ENCODE data around the gene ZBTB8A. TPM values are rescaled to one million over a fixed set of nuclear protein-coding genes. Genes with fewer than 3 reads are reported as not detected.

Gene ZBTB8A
- total and polyA plus RNA-seq, 7 donors, result 1.8 to 10.8 (median 5.6) TPM

DNA sequence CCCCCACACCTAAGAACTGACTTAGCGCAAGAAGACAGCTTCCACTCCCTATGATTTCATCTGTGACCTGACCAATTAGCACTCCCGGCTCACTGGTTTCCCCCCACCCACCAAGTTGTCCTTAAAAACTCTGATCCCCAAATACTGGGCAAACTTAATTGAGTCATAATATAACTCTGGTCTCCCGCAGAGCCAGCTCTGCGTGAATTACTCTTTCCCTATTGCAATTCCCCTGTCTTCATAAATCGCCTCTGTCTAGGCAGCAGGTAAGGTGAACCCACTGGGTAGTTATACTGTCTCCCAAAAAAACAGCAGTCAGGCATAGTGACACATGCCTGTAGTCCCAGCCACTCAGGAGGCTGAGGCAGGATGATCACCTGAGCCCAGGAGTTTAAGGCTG, 74.2 kb downstream of the ZBTB8A start:
- H3K4me1 ChIP-seq, result peaks cover 0 to 12% (median 8%) of the 10 kb centered on the region in 4 donors
- intact Hi-C loops (cut with DNase I), result loop anchor here (10.0 kb wide), 1 partner anchor 169 kb away; no protein-coding TSS in a partner anchor
- H3K36me3 ChIP-seq, result no peaks in the 10 kb centered on the region
- H3K4me3 ChIP-seq, result no peak overlapping the region
- no peak overlapping the region for H3K27ac ChIP-seq
- DNase-seq, result no peak
- no peak for TF ChIP-seq POLR2A (IDR thresholded peaks at IDR 0.05)
- TF ChIP-seq, protein P1, sequence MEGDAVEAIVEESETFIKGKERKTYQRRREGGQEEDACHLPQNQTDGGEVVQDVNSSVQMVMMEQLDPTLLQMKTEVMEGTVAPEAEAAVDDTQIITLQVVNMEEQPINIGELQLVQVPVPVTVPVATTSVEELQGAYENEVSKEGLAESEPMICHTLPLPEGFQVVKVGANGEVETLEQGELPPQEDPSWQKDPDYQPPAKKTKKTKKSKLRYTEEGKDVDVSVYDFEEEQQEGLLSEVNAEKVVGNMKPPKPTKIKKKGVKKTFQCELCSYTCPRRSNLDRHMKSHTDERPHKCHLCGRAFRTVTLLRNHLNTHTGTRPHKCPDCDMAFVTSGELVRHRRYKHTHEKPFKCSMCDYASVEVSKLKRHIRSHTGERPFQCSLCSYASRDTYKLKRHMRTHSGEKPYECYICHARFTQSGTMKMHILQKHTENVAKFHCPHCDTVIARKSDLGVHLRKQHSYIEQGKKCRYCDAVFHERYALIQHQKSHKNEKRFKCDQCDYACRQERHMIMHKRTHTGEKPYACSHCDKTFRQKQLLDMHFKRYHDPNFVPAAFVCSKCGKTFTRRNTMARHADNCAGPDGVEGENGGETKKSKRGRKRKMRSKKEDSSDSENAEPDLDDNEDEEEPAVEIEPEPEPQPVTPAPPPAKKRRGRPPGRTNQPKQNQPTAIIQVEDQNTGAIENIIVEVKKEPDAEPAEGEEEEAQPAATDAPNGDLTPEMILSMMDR (IDR thresholded peaks at IDR 0.05), result no peak
- H3K9me3 ChIP-seq, result no peaks in the 10 kb centered on the region
- WGBS, 2 donors, result 87 to 91% methylated on average over 5 of the region's 5 CpGs
- no peaks in the 10 kb centered on the region for H3K27me3 ChIP-seq

DNA sequence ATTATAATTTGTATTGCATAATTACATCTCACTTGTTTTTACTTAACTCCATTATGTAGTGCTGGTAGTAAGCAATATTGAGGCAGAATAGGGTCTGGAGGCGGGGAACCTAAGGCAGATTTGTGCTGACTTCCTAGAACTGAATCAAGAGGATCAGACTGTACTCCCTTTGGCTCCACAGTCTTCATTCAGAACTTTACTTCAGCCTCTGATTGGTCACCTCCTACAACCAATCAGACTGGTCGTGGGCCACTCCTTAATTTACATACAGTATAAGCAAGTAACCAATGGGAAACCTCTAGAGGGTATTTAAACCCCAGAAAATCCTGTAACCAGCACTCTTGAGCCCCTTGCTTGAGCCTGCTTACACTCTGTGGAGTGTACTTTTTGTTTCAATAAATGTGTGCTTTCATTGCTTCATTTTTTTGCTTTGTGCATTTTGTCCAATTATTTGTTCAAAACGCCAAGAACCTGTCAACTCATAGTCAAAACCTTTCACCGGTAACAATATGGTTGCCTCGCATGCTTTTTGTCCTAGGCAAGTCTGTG, 79.5 kb downstream of the ZBTB8A start:
- Histone ChIP-seq H3K9me3 (no peaks in the 10 kb centered on the region), H3K27me3 (no peaks in the 10 kb centered on the region), H3K4me1 (no peaks in the 10 kb centered on the region), H3K4me3 (no peak overlapping the region), H3K27ac (no peak overlapping the region), H3K36me3 (no peaks in the 10 kb centered on the region)
- WGBS, 2 donors, result 97 to 99% methylated on average over 5 of the region's 5 CpGs
- no peak for DNase-seq
- TF ChIP-seq EP300 (IDR thresholded peaks at IDR 0.05) (no peak), POLR2AphosphoS5 (IDR thresholded peaks at IDR 0.05) (no peak), POLR2A (IDR thresholded peaks at IDR 0.05) (no peak)
- TF ChIP-seq, protein P1 (IDR thresholded peaks at IDR 0.05), result no peak
- intact Hi-C loops (cut with DNase I), result loop anchor here (10.0 kb wide), 1 partner anchor 174 kb away; no protein-coding TSS in a partner anchor

DNA sequence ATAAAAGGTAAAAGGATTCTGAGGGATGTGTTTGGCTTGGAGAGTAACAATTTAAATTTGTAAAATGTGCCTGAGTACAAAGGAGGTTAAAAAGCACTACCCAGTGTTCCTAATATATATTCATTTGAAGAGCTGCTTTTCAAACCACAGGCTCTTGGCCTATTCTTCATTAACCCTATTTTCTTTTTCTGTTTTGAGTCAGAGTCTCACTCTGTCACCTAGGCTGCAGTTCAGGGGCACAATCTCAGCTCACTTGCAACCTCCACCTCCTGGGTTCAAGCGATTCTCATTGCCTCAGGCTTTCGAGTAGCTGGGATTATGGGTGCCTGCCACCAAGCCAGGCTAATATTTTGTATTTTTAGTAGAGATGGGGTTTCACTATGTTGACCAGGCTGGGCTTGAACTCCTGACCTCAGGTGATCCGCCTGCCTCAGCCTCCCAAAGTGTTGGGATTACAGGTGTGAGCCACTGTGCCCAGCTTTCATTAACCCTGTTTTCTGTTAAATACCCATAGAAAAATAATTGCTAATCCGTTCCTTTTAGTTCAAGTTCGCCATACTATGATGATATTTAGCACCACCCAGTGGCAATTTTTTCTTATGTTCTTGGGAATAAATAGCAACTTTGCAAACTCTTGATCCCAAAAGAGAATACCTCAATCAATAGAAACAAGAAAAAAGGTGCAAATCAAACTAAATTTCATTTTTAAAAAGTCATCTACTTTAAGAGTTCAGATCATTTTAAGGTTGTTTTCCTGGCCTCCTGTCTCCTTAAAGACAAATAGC, 80.7 kb downstream of the ZBTB8A start:
- WGBS, 2 donors, result 72 to 75% methylated on average over 5 of the region's 5 CpGs
- intact Hi-C loops (cut with DNase I), result loop anchor here (10.0 kb wide), 1 partner anchor 175 kb away; no protein-coding TSS in a partner anchor
- no peak overlapping the region for H3K27ac ChIP-seq
- no peak overlapping the region for H3K4me3 ChIP-seq
- DNase-seq, result no peak
- no peaks in the 10 kb centered on the region for H3K9me3 ChIP-seq
- no peaks in the 10 kb centered on the region for H3K36me3 ChIP-seq
- TF ChIP-seq POLR2AphosphoS5 (IDR thresholded peaks at IDR 0.05), result no peak
- H3K4me1 ChIP-seq, result no peaks in the 10 kb centered on the region
- H3K27me3 ChIP-seq, result no peaks in the 10 kb centered on the region

DNA sequence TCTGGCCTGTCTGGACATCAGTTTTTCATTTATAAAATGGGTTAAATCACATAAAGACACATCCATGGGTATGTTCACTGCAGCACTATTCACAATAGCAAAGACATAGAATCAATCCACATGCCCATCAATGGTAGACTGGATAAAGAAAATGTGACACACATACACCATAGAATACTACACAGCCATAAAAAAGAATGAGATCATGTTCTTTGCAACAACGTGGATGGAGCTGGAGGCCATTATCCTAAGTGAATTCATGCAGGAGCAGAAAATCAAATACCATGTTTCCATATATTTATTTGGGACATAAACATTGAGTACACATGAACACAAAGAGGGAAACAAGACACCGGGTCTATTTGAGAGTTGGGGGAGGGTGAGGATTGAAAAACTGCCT, 83.0 kb downstream of the ZBTB8A start:
- Histone ChIP-seq H3K27ac (no peak overlapping the region), H3K9me3 (no peaks in the 10 kb centered on the region), H3K4me3 (no peak overlapping the region), H3K36me3 (peaks cover 0 to 11% (median 2%) of the 10 kb centered on the region in 4 donors), H3K4me1 (no peaks in the 10 kb centered on the region), H3K27me3 (no peaks in the 10 kb centered on the region)
- no peak for TF ChIP-seq POLR2AphosphoS5 (IDR thresholded peaks at IDR 0.05)
- TF ChIP-seq POLR2A (IDR thresholded peaks at IDR 0.05), result no peak
- no peak for TF ChIP-seq EP300 (IDR thresholded peaks at IDR 0.05)
- TF ChIP-seq, protein P1 (IDR thresholded peaks at IDR 0.05), result no peak
- 92 to 93% methylated on average over 2 of the region's 2 CpGs for WGBS, 2 donors
- intact Hi-C loops (cut with DNase I), result no loop called here
- DNase-seq, result no peak

DNA sequence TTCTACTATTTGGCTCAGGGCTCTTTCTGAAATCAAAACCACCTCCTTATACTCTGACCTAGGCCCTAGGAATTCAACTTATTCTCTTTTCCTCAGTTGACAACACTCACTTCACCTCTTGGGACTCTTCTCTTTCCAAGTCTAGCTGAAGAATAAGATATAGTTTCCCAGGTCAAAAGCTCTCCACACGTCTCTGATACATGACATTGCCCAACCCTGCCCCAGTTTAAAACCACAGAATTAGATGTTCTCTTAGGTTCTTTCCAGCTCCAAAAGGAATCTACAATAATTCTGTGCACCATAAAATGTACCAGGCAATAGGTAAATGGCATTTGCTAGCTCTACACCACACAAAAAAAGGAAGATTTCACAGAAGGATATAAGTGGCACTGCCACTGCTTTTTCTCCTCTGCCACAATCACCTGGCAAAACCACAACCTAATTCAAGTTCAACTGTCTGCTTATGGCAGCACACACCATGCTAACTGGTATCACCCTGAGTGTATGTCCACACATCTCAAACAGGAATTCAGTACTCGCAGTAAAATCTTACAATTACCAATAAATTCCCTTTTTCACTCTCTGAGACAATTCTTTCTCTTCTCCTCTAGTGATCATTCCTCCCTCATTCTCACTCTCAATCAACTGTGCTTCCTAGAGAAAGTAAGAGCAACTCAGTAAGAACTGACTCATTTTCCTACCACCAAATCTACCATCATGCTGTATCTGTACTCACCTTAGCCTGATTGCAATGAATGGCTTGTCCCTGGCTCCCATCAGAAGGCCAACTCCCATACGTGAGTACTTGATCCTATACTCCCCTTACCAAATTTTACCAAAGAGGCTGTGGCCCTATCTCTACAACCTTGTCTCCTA, 83.8 kb downstream of the ZBTB8A start:
- TF ChIP-seq EP300 (IDR thresholded peaks at IDR 0.05) (no peak), POLR2AphosphoS5 (IDR thresholded peaks at IDR 0.05) (no peak)
- 67 to 86% methylated on average over 3 of the region's 3 CpGs for WGBS, 2 donors
- no peaks in the 10 kb centered on the region for H3K4me1 ChIP-seq
- DNase-seq, result no peak
- H3K27me3 ChIP-seq, result no peaks in the 10 kb centered on the region
- H3K4me3 ChIP-seq, result no peak overlapping the region
- peaks cover 0 to 19% (median 10%) of the 10 kb centered on the region in 4 donors for H3K36me3 ChIP-seq
- no peak overlapping the region for H3K27ac ChIP-seq
- intact Hi-C loops (cut with DNase I), result no loop called here
- no peaks in the 10 kb centered on the region for H3K9me3 ChIP-seq
